ENCODE results near the gene ZNF100.

DNA sequence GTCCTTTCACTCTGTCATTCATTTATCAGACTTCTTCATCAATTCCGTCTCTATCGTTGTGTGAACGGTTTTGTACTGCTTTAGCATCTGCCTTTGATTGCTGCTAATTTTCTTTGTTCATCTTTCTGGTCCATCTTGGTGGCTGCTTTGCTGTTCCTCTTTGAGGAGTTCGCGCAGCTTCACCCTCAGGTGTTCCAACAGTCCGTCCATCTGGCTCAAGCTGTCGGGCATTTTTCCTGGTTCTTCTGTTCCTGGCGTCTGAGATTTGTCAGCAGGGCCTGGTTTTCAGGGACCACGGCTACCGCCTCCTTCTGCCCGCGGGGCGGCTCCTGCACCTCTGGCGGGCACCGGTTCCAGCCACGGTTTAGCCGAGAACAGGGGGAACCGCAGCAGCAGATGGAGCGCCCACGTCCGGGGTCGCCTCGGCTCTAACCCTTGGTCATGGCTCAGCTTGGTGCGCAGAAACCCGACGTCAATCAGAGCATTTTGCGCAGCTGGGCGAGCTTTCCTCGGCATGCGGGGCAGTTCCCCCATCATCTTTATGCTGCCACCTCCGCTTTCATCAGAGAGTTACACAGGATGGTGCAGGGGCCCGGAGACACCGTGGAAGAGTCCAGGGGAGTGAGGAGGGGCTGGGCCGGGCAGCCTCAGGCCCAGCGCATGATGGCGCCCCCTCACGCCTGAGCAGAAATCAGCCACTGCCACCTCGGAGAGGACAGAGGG lies 89.5 kb downstream of the ZNF100 start:
- TF ChIP-seq CTCF (conservative IDR thresholded peaks at IDR 0.05 in 1 of 2, IDR thresholded peaks at IDR 0.05 in 1 of 2; ENCODE audit: extremely low read depth in 1 of 2, insufficient read depth in 1 of 2, low read depth in 1 of 2, low read length in 2 of 2) (no peak), EZH2 (IDR thresholded peaks at IDR 0.05; ENCODE audit: borderline replicate concordance, low read length) (no peak)
